ENCODE results near the gene PUS1.

DNA sequence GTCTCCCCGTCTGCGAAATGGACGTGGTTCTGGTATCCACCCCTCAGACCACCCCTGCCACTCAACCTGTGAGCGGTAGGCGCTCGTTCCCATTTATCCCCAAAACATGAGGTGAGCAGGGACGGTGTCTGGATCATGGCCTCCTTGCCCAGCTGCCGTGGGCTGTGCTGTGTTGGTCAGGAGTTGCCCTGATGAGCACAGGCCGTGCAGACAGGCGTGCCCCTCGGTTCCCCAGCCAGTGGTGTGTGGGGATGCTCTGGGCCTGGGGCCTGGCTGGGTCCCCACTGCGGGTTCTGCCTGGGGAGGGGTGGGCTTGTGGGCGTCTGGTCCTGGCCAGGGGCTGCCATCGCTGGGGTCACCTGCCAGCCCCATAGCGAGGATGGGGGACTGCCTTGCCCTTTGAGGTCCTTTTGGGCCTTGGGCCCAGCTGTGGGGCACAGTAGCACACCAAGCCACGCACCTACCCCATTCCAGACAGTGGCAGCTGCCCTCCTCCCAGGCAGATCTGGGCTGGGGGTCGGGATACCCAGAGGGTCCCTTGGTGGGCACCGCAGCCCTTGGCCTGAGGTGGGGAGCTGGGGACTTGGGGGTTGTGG, 11.3 kb upstream of the PUS1 start:
- TF ChIP-seq, protein P1, sequence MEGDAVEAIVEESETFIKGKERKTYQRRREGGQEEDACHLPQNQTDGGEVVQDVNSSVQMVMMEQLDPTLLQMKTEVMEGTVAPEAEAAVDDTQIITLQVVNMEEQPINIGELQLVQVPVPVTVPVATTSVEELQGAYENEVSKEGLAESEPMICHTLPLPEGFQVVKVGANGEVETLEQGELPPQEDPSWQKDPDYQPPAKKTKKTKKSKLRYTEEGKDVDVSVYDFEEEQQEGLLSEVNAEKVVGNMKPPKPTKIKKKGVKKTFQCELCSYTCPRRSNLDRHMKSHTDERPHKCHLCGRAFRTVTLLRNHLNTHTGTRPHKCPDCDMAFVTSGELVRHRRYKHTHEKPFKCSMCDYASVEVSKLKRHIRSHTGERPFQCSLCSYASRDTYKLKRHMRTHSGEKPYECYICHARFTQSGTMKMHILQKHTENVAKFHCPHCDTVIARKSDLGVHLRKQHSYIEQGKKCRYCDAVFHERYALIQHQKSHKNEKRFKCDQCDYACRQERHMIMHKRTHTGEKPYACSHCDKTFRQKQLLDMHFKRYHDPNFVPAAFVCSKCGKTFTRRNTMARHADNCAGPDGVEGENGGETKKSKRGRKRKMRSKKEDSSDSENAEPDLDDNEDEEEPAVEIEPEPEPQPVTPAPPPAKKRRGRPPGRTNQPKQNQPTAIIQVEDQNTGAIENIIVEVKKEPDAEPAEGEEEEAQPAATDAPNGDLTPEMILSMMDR (conservative IDR thresholded peaks at IDR 0.05; ENCODE audit: low read length): no peak
- no peak for TF ChIP-seq EZH2phosphoT487 (IDR thresholded peaks at IDR 0.05; ENCODE audit: borderline replicate concordance)

Measured in Loucy (cell line).